C4-2B (cell line): Measurements from ENCODE around the gene RHD.

ENCODE experiments used
- H3K27ac ChIP-seq: fragments of 450-650 bp; 2 replicates; pipeline ENCODE4 v1.5.1; 2017
- ZFX ChIP-seq: fragments of 450-650 bp; IDR thresholded peaks from 2 replicates; pipeline ENCODE4 v1.6.1; 2017
- TF ChIP-seq, protein P1 (sequence below): fragments of 450-650 bp; conservative IDR thresholded peaks from 2 replicates; pipeline ENCODE4 v1.5.1; 2017; ENCODE audit warnings: mild to moderate bottlenecking

The RHD gene

GRCh38 chr1:25239681-25240541 lies 32.4 kb upstream of the RHD start:
- TF ChIP-seq ZFX = no peak
- TF ChIP-seq, protein P1, sequence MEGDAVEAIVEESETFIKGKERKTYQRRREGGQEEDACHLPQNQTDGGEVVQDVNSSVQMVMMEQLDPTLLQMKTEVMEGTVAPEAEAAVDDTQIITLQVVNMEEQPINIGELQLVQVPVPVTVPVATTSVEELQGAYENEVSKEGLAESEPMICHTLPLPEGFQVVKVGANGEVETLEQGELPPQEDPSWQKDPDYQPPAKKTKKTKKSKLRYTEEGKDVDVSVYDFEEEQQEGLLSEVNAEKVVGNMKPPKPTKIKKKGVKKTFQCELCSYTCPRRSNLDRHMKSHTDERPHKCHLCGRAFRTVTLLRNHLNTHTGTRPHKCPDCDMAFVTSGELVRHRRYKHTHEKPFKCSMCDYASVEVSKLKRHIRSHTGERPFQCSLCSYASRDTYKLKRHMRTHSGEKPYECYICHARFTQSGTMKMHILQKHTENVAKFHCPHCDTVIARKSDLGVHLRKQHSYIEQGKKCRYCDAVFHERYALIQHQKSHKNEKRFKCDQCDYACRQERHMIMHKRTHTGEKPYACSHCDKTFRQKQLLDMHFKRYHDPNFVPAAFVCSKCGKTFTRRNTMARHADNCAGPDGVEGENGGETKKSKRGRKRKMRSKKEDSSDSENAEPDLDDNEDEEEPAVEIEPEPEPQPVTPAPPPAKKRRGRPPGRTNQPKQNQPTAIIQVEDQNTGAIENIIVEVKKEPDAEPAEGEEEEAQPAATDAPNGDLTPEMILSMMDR = peak; percentile 62

GRCh38 chr1:25243907-25244306 lies 28.4 kb upstream of the RHD start:
- no peak for TF ChIP-seq ZFX
- TF ChIP-seq, protein P1 = no peak
- no peak overlapping the region for H3K27ac ChIP-seq

More at GRCh38 chr1:25239681-25240541, 32.4 kb upstream of the RHD start:
- peak overlapping the region; percentile 71 for H3K27ac ChIP-seq

DNA sequence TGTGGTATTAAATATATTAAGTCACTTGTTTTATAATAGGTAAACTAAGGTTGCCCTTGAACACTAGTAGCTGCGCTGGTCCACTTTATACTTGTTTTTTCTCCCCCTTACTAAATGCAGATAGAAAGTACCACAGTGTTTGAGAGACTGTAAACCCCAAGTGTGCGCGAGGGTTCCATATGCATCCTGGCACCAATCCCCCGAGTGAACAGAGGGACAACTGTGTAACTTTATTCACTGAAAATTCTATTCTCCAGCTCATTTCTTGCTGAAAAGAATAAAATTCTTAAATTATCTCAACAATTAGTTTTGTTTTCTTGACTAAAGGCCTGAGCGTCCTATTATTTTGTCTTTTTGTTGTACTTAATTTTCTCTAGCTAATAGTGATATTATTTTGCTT lies 26.9 kb upstream of the RHD start:
- no peak overlapping the region for H3K27ac ChIP-seq

GRCh38 chr1:25245809-25246599 lies 26.3 kb upstream of the RHD start:
- peak overlapping the region; percentile 99 for H3K27ac ChIP-seq
- TF ChIP-seq ZFX = no peak
- TF ChIP-seq, protein P1 = no peak

More for the DNA sequence above, 26.9 kb upstream of the RHD start:
- TF ChIP-seq, protein P1 = no peak
- TF ChIP-seq ZFX = no peak

DNA sequence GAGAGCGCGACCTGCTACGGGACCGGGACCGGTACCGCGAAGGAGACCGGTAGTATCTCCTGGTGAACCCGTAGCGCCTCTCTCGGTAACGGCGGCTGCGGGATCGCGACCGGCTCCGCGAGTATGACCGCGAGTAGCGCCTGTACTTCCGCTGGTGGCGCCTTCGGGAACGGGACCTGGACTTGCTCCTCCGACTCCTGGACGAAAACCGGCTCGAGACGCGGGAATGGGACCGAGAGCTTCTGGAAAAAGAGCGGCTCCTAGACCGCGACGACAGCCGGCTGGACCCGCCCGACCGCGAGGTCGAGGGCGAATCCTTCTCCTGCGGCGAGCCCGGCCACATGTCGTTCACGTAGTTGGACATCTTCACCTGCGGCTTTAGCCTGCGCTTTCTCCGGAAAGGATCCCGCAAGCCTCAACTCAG lies 25.7 kb upstream of the RHD start:
- TF ChIP-seq, protein P1 = no peak
- no peak for TF ChIP-seq ZFX
- peak overlapping the region; percentile 99 for H3K27ac ChIP-seq

DNA sequence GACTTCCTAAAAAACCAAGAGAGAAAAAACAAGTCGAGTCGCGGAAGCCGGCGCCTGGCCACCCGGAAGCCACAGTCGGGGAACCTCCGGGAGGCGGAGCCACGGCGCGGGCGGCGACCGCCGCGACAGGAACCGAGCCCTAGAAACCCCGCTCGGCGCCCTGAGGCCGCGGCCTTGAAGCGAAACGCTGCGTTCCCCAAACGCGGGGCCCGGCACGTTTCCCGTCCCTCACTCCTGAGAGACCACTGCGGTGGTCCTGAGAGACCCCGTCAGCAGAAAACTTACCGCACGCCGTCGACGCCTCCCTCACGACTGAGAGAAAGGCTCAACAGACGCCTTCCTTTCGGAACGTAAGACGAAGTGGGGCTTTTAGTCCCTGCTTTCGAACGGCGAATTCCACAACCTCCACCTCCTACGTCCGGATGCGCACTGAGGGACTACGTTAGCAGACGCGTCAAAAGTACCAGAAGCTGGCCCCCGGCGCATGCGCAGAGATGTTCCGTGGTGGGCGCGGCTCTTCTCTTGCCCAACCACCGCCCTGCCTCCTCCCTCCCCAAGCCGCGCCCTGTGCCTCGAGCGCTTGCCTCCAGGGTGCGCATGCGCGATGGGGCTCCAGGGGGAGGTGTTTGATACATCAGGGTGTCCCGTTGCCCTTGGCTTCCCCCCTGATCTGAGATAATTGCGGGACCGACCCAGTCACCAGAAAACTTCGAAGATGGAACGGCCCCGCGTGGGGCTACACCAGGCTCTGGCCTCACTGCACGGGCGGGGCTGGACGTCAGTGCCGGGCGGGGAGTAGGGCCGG lies 25.1 kb upstream of the RHD start, which contains the start of gene RSRP1:
Gene RSRP1 (minus strand): TSS at position 431 of the 805 bp plus-strand sequence. CDS start 491 bp downstream, outside the sequence.
- H3K27ac ChIP-seq = peak within 1 kb of the TSS; percentile 99
- TF ChIP-seq ZFX = no peak
- TF ChIP-seq, protein P1 = no peak
